NCI-H774 (cell line): ENCODE data around the gene STRADB.
A peak's percentile ranks its signal among the peaks of the same experiment; 100 is the strongest.
"Not testable (repeated sequence)": the region's sequence is repeated elsewhere in the genome, so short reads cannot be mapped to it uniquely, and the experiment has no call there.

Experiments
- DNase-seq: peaks from one replicate; lab custom pipeline; 2025; lab: John Stamatoyannopoulos, UW

STRADB gene

DNA sequence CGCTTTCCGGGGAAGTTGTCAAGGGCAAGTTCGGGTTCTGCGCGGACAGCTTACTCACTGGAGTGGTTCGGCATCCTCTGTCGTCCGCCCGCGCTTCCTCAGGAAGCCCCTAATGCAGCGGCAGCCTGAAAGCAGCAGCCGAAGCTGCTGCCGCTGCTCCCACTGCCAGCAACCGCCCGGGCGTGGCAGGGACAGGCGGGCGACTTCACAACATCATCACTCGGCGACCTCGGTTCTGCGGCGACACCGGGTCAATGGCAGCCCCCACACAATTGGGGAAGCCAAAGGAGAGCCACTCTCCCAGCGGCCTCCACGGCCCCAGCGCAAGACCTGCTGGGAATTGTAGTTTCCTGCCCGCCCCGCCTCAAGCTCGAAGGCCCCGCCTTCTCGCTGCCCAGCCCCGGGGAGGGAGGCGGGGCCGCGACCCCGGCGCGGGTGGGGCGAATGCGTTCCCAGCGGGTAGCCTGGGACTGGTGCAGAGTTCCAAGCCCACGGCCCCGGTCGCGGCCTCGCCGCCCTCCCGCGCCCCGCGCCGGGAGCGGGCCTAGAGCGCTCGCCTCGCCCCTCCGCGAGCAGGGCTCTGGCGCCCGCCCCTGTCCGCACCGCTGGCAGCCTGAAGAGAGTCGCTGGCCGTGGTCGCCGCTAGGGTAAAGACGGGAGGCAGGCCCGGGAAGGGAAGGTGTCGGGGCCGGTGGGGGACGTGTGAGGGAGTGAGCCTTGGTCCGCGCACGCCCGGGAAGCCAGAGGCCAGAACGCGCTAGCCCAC, at the start of gene STRADB, which contains the start of gene TRAK2:
Gene STRADB (plus strand): TSS at position 449 of the 766 bp plus-strand sequence. CDS start 3,101 bp downstream, outside the sequence.
Gene TRAK2 (minus strand): TSS at position 167 of the 766 bp plus-strand sequence. CDS start 30,951 bp downstream, outside the sequence.
- DNase-seq = peak; percentile 95

- DNase-seq = no peak
These were observed 49.7 kb upstream of the STRADB start for GRCh38 chr2:201401815-201402214.

DNA sequence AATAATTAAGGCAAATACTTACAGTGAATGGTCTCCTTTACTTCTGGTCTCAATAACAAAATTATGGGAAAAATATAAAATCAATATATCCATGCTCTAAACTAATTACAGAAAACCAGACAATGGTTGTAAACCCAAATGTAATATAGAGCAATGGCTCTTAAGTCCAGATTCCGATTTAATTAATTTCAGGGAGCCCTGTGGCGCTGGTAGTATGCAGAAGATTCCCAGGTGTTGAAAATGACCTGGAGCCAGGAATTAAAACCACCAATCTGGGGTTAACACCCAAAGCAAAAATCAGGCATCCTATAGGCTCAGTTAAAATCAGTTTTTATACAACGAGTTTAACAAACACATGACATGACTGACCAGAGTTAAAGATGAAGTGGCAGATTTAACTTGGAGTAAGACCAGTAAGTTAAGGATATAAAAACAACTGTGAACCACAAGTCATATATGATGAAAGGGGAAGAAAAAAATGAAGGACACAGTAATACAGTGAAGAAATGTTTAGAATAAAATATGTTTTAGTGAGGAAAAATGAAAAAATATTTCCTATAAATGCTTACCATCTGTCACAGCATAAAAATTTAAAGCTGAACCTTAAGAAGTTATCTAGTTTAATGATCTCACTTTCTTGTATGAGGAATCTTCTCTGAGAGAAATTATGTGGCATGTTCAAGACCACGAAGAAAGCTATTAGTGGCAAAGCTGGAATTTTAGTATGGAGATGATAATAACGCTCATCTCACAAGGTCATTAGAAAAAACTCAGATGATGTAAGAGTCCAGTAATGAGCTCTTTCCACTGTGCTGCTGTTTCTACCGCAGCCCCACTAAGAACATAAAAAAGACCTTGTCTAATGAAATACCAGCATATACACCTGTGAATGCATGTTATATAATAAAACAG, 48.6 kb upstream of the STRADB start:
- no peak for DNase-seq

- DNase-seq = no peak
These were observed 47.7 kb upstream of the STRADB start for GRCh38 chr2:201403880-201404279.

GRCh38 chr2:201404699-201405280, 46.8 kb upstream of the STRADB start:
- DNase-seq = no peak

DNA sequence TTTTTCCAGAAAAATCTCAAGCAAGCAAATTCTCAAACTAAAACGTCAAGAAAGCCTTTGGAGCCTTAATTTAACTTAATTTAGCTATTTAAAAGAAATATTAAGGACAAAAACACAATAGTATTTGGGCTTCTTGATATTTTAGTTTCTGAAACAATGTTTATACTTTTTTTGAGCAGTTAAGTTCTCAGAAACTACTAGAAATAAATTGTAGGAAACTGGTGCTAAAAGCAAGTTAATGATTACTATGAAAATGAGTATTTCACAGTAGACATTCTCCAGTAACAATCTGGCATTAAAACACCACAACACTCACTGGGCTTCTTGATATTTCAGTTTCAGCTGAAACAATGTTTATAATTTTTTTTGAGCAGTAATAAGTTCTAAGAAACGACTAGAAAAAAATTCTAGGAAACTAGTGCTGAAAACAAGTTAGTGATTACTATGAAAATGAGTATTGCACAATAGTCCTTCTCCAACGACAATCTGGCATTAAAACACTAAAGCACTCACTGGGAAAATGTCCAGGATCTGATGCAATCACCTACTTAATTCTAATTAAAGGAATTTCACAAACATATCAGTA, 45.4 kb upstream of the STRADB start:
- DNase-seq = no peak

- no peak for DNase-seq
These were observed 44.3 kb upstream of the STRADB start for GRCh38 chr2:201407265-201407664.

DNA sequence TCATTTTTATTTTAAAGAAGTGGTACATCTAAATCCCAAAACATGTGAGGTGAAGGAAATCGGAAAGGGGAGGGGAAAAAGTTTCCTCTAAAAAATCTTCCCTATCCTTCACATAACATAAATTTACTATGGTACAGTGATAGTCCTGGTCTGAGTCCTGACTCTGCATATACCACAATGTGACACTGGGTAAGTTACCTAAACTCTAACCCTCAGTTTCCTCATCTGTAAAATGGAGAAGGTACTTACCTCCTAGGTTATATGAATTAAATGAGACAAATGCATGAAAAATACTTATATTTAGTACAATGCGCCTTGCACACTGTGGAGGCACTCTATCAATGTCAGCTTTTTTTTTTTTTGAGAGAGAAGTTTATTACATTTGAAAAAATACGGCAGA, 42.6 kb upstream of the STRADB start:
- DNase-seq = no peak

DNA sequence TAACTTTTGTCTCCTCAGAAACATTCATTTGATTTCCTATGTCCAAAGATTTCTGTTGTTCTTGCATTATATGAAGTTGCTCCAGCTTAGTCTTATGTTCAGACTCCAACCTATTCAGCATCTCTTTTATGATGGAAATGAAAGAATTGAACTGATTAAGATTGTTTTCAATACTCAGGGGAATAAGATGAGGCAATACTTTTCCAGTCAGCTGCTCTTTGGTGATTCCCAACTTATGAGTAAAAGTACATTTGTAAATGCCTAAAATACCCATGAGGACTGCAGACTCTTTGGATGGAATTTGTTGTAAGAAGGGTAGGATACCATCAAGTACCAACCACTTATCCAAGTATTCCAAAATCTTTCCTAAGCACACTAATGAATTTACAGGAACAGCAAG, 40.1 kb upstream of the STRADB start:
- DNase-seq = no peak

DNA sequence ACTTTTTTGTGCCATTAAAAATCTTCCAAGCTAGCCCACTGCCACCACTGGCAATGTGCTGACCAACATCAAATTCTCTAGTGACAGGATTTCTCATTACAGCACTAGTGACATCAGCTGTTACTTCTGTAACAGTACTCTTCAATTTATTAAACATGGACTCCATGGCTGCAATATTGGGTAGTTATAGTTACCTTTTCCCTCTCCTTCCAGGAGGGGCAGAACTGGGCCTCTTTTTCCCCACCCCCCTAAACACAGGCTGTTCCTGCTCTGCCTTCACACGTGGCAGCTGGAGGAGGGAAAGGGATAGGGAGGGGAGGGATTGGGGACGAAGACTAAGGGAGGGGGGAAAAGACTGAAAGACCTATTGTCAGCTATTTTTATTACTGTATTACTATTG, 38.4 kb upstream of the STRADB start:
- DNase-seq = no peak

DNA sequence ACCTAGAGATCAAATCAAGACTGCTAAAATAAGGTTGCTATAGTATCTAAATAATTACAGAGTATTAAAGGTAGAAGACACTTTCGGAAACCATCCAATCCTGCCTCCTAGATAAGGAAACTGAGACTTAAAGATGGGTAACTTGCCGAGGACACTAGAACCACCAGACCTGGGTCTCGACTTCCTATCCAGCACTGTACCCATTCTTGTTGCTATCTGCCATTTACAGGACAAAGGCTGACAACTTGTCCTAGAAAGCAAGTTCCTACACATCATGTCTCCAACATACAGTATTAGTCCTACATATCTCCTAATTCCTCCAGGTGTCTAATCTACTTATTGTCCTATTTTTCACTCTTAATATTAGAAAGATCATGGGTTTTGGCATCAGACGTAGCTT, 38.0 kb upstream of the STRADB start:
- no peak for DNase-seq

DNA sequence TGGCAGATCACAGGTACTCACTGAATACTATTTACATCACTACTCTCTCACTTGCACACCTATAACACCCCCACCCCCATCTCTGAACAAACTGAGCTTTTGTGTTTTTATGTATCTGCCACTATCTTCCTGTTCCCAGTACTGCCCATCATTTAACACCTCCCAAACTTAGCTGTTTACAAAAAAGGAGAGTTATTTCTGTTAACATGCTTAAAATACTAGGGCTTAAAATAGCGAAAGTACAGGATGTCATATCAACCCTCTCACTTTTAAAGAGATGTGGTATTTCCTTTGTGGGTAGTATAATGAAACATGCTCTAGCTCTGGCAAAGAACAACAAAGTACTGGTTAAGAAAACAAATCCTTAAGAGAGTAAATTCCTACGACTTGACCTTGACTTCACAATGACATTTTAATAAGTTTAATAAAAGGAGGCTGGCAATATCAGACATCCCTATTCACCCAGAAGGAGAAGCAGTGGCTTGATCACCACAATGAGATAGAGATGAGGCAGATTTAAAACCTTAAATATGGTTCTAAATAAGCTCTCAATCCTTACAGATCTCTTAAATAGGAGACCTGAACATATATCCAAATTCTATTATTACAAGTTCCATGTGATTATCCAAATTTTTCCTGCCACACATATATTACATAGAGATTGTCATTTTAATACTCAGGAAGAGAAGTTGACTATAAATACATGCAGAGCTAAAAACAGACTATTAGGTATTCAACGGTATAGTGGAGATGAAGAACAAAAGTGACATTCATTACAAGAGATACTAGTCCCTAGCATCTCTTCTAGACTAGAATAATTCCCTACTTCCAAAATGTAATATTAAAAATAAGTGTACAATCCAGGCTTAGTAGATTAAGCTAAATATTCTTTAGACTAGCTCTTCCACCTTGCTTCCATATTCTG, 37.2 kb upstream of the STRADB start:
- DNase-seq = no peak

GRCh38 chr2:201415149-201415548, 36.4 kb upstream of the STRADB start:
- no peak for DNase-seq

- no peak for DNase-seq
These were observed 32.4 kb upstream of the STRADB start for GRCh38 chr2:201419057-201419635.

GRCh38 chr2:201419986-201420385, 31.6 kb upstream of the STRADB start:
- DNase-seq = no peak

DNA sequence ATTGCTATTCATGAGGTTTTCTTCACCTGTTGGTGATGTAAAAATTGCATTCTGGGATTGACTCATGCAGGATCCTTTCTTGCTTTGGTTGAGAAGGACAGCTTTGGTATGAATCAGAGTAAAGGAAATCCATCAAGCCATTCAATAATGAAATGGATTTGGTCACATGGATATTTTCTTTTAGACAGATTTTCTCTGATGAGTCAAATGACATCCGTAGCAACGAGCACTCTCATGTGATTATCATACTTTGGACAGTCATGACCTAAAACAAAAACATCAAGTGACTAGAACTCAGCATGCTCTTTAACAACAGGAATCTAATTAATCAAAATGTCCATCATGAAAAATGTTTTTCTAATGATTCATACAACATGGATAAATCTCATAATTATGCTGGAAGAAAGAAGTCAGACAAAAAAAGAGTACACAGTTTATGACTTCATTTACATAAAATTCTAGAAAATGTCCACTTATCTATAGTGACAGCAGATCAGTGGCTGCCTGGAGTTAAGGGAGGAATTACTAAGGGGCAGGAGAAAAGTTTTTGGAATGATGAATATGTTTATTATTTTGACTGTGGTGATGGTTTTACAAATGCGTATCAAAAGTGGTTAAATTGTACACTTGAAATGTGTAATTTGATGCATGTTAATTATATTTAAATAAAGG, 31.0 kb upstream of the STRADB start:
- DNase-seq = no peak

- no peak for DNase-seq
These were observed 25.6 kb upstream of the STRADB start for GRCh38 chr2:201425952-201426351.

DNA sequence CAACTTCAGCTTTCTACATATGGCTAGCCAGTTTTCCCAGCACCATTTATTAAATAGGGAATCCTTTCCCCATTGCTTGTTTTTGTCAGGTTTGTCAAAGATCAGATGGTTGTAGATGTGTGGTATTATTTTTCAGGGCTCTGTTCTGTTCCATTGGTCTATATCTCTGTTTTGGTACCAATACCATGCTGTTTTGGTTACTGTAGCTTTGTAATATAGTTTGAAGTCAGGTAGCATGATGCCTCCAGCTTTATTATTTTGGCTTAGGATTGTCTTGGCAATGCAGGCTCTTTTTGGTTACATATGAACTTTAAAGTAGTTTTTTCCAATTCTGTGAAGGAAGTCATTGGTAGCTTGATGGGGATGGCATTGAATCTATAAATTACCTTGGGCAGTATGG, 23.2 kb upstream of the STRADB start:
- not testable (repeated sequence) for DNase-seq

- DNase-seq = not testable (repeated sequence)
These were observed 21.7 kb upstream of the STRADB start for GRCh38 chr2:201429835-201430234.

GRCh38 chr2:201430322-201430721, 21.2 kb upstream of the STRADB start:
- DNase-seq = not testable (repeated sequence)
